ENCODE results near the gene MAP3K3.
A peak's percentile ranks its signal among the peaks of the same experiment; 100 is the strongest.

The MAP3K3 gene

GRCh38 chr17:63622574-63623390 is 565 bp downstream of the MAP3K3 start:
- DNase-seq (ENCODE audit: low read depth in 2 of 2) = peak; percentile 35 to 42

GRCh38 chr17:63623786-63624530 is 1.7 kb downstream of the MAP3K3 start:
- DNase-seq (ENCODE audit: low read depth in 2 of 2) = no peak

GRCh38 chr17:63624531-63624880 is 2.3 kb downstream of the MAP3K3 start:
- no peak for DNase-seq (ENCODE audit: low read depth in 2 of 2)

GRCh38 chr17:63626551-63627180 is 4.4 kb downstream of the MAP3K3 start:
- DNase-seq (ENCODE audit: low read depth in 2 of 2) = no peak

- DNase-seq (ENCODE audit: low read depth in 2 of 2) = no peak
These were observed 7.4 kb downstream of the MAP3K3 start for GRCh38 chr17:63629627-63630026.

- no peak for DNase-seq (ENCODE audit: low read depth in 2 of 2)
These were observed 8.8 kb downstream of the MAP3K3 start for GRCh38 chr17:63631062-63631461.

- no peak for DNase-seq (ENCODE audit: low read depth in 2 of 2)
These were observed 9.4 kb downstream of the MAP3K3 start for GRCh38 chr17:63631626-63632025.

GRCh38 chr17:63633742-63634141 is 11.5 kb downstream of the MAP3K3 start:
- DNase-seq (ENCODE audit: low read depth in 2 of 2) = no peak

- DNase-seq (ENCODE audit: low read depth in 2 of 2) = no peak
These were observed 11.9 kb downstream of the MAP3K3 start for GRCh38 chr17:63634163-63634562.

- DNase-seq (ENCODE audit: low read depth in 2 of 2) = no peak
These were observed 12.6 kb downstream of the MAP3K3 start for GRCh38 chr17:63634816-63635215.

GRCh38 chr17:63635290-63635689 is 13.1 kb downstream of the MAP3K3 start:
- DNase-seq (ENCODE audit: low read depth in 2 of 2) = no peak

- no peak for DNase-seq (ENCODE audit: low read depth in 2 of 2)
These were observed 13.6 kb downstream of the MAP3K3 start for GRCh38 chr17:63635787-63636186.

- DNase-seq (ENCODE audit: low read depth in 2 of 2) = no peak
These were observed 16.9 kb downstream of the MAP3K3 start for GRCh38 chr17:63639125-63639524.

- no peak for DNase-seq (ENCODE audit: low read depth in 2 of 2)
These were observed 17.8 kb downstream of the MAP3K3 start for GRCh38 chr17:63640038-63640437.

GRCh38 chr17:63641692-63642448 is 19.7 kb downstream of the MAP3K3 start:
- DNase-seq (ENCODE audit: low read depth in 2 of 2) = no peak

- DNase-seq (ENCODE audit: low read depth in 2 of 2) = no peak
These were observed 22.6 kb downstream of the MAP3K3 start for GRCh38 chr17:63644846-63645245.

- DNase-seq (ENCODE audit: low read depth in 2 of 2) = no peak
These were observed 23.7 kb downstream of the MAP3K3 start for GRCh38 chr17:63645775-63646487.

GRCh38 chr17:63646488-63646806 is 24.2 kb downstream of the MAP3K3 start:
- no peak for DNase-seq (ENCODE audit: low read depth in 2 of 2)

- DNase-seq (ENCODE audit: low read depth in 2 of 2) = no peak
These were observed 25.0 kb downstream of the MAP3K3 start for GRCh38 chr17:63647065-63647725.

GRCh38 chr17:63647936-63648335 is 25.7 kb downstream of the MAP3K3 start:
- DNase-seq (ENCODE audit: low read depth in 2 of 2) = no peak

- no peak for DNase-seq (ENCODE audit: low read depth in 2 of 2)
These were observed 27.6 kb downstream of the MAP3K3 start for GRCh38 chr17:63649813-63650212.

Data from stimulated activated CD8-positive, alpha-beta memory T cell treated with anti-CD3 and anti-CD28 coated beads, Interleukin-15, amount 100 ng/mL, for 48 hours (primary cell).